ENCODE results near the gene UQCC5. TPM values are rescaled to one million over a fixed set of nuclear protein-coding genes. Genes with fewer than 3 reads are reported as not detected.

Gene UQCC5
- total RNA-seq, 4 donors from 2014 or later = 4.1 to 435 (median 51.9) TPM

GRCh38 chr3:52498137-52499054 is 38.0 kb upstream of the UQCC5 start:
- TF ChIP-seq CTCF (IDR thresholded peaks at IDR 0.05) = no peak
- no peak for TF ChIP-seq POLR2A (IDR thresholded peaks at IDR 0.05)
- Histone ChIP-seq H3K27me3 (no peaks in the 10 kb centered on the region), H3K36me3 (no peaks in the 10 kb centered on the region), H3K27ac (no peak overlapping the region), H3K4me3 (no peak overlapping the region), H3K4me1 (no peaks in the 10 kb centered on the region), H3K9me3 (no peaks in the 10 kb centered on the region)
- intact Hi-C loops (cut with DNase I; ENCODE audit: low total_unique reads) = no loop called here
- peak in 1 of 2 donors; percentile 65 for DNase-seq

- no peak overlapping the region for H3K4me3 ChIP-seq
- TF ChIP-seq POLR2A (IDR thresholded peaks at IDR 0.05) (no peak), CTCF (IDR thresholded peaks at IDR 0.05) (no peak)
- intact Hi-C loops (cut with DNase I; ENCODE audit: low total_unique reads) = no loop called here
These were observed 35.4 kb upstream of the UQCC5 start for GRCh38 chr3:52501046-52501445.

GRCh38 chr3:52502001-52502400 is 34.4 kb upstream of the UQCC5 start:
- Histone ChIP-seq H3K27me3 (no peaks in the 10 kb centered on the region), H3K36me3 (no peaks in the 10 kb centered on the region), H3K9me3 (no peaks in the 10 kb centered on the region), H3K27ac (no peak overlapping the region), H3K4me1 (no peaks in the 10 kb centered on the region), H3K4me3 (no peak overlapping the region)
- no peak for DNase-seq
- intact Hi-C loops (cut with DNase I; ENCODE audit: low total_unique reads) = no loop called here
- no peak for TF ChIP-seq POLR2A (IDR thresholded peaks at IDR 0.05)
- no peak for TF ChIP-seq CTCF (IDR thresholded peaks at IDR 0.05)

More at GRCh38 chr3:52501046-52501445, 35.4 kb upstream of the UQCC5 start:
- no peaks in the 10 kb centered on the region for H3K9me3 ChIP-seq
- no peaks in the 10 kb centered on the region for H3K4me1 ChIP-seq
- H3K27ac ChIP-seq = no peak overlapping the region
- H3K27me3 ChIP-seq = no peaks in the 10 kb centered on the region
- no peaks in the 10 kb centered on the region for H3K36me3 ChIP-seq
- no peak for DNase-seq

- Histone ChIP-seq H3K9me3 (no peaks in the 10 kb centered on the region), H3K27ac (no peak overlapping the region), H3K36me3 (no peaks in the 10 kb centered on the region), H3K27me3 (no peaks in the 10 kb centered on the region), H3K4me3 (no peak overlapping the region), H3K4me1 (no peaks in the 10 kb centered on the region)
- no peak for TF ChIP-seq CTCF (IDR thresholded peaks at IDR 0.05)
- no peak for TF ChIP-seq POLR2A (IDR thresholded peaks at IDR 0.05)
- DNase-seq = no peak
- intact Hi-C loops (cut with DNase I; ENCODE audit: low total_unique reads) = no loop called here
These were observed 33.5 kb upstream of the UQCC5 start for GRCh38 chr3:52502808-52503350.

GRCh38 chr3:52503788-52504424 is 32.5 kb upstream of the UQCC5 start:
- Histone ChIP-seq H3K4me1 (no peaks in the 10 kb centered on the region), H3K27me3 (no peaks in the 10 kb centered on the region), H3K9me3 (no peaks in the 10 kb centered on the region), H3K4me3 (no peak overlapping the region), H3K27ac (no peak overlapping the region), H3K36me3 (no peaks in the 10 kb centered on the region)
- no peak for DNase-seq
- TF ChIP-seq CTCF (IDR thresholded peaks at IDR 0.05) (no peak), POLR2A (IDR thresholded peaks at IDR 0.05) (no peak)
- intact Hi-C loops (cut with DNase I; ENCODE audit: low total_unique reads) = no loop called here

All from uterus (tissue), 4 donors.